K562 (cell line): ENCODE results near the gene PIP5KL1. TPM values are rescaled to one million over a fixed set of nuclear protein-coding genes. Genes with fewer than 3 reads are reported as not detected.
A peak's percentile ranks its signal among the peaks of the same experiment; 100 is the strongest.

Experiments used
- ATF1 ChIP-seq, 2 experiments: fragments of 450-650 bp in 1 of 2; IDR thresholded peaks; 2 replicates each; pipeline ENCODE4 v1.6.1; 2016; ENCODE audit warnings: missing compliant biosample characterization in 1 of 2, missing genetic modification characterization in 1 of 2
- BRD4 ChIP-seq: fragments of 200-600 bp; sonication (generic); IDR thresholded peaks from 2 replicates; pipeline ENCODE4 v1.6.1; 2017; ENCODE audit warnings: inconsistent platforms
- CTBP1 ChIP-seq: fragments of 450-650 bp; IDR thresholded peaks from 2 replicates; pipeline ENCODE4 v1.6.1; 2016; ENCODE audit warnings: borderline replicate concordance
- HSF4 ChIP-seq: fragments of 250-450 bp; sonication (Bioruptor Pico); IDR thresholded peaks from 2 replicates; pipeline ENCODE4 v2.1.2; 2022; ENCODE audit warnings: mild to moderate bottlenecking, moderate library complexity, borderline replicate concordance
- MTA2 ChIP-seq: fragments of 450-650 bp; IDR thresholded peaks from 2 replicates; pipeline ENCODE4 v1.6.1; 2016; ENCODE audit warnings: low read depth
- NR2C2 ChIP-seq, 2 experiments: fragments of 200-800 bp in 1 of 2; sonication (Bioruptor generic) in 1 of 2; sonication (generic) in 1 of 2; formaldehyde crosslinking in 1 of 2; IDR thresholded peaks; 2 replicates each; pipeline versions ENCODE4 v1.6.1 to v1.8.0; 2016 to 2022; ENCODE audit warnings: mild to moderate bottlenecking in 1 of 2, missing compliant biosample characterization in 1 of 2, missing genetic modification characterization in 1 of 2, missing genetic modification reagents in 1 of 2
- POU5F1 ChIP-seq: fragments of 150-350 bp; IDR thresholded peaks from 2 replicates; pipeline ENCODE4 v1.6.1; 2014; ENCODE audit warnings: borderline replicate concordance, low read length, low read depth, mild to moderate bottlenecking; ENCODE audit not compliant: partially characterized antibody
- SAFB ChIP-seq: fragments of 200-400 bp; formaldehyde crosslinking; IDR thresholded peaks from 2 replicates; pipeline ENCODE4 v1.6.1; 2017; ENCODE audit warnings: low read depth, low read length, borderline replicate concordance
- SMC3 ChIP-seq: conservative IDR thresholded peaks from 2 replicates; pipeline ENCODE4 v1.6.1; 2011; ENCODE audit warnings: low read depth, low read length, improper control_type of control experiment; ENCODE audit not compliant: insufficient read depth
- TEAD2 ChIP-seq: fragments of 450-650 bp; IDR thresholded peaks from 2 replicates; pipeline ENCODE4 v1.6.1; 2016; ENCODE audit warnings: missing genetic modification characterization, control low read depth, missing compliant biosample characterization
- ZFP30 ChIP-seq: fragments of 250-450 bp; sonication (Bioruptor Pico); IDR thresholded peaks from 2 replicates; pipeline ENCODE4 v1.8.0; 2022; ENCODE audit warnings: moderate library complexity, mild to moderate bottlenecking, inconsistent platforms, borderline replicate concordance
- ZNF3 ChIP-seq: fragments of 250-450 bp; sonication (Bioruptor Pico); IDR thresholded peaks from 2 replicates; pipeline ENCODE4 v1.5.0; 2021; ENCODE audit warnings: mild to moderate bottlenecking, moderate library complexity
- polyA plus RNA-seq, 8 experiments: library from polyadenylated mRNA; depleted of rRNA in 4 of 8; stranded (reverse) in 5 of 8; unstranded in 3 of 8; fragments of >200 nt; fragmentation: Nextera tagmentation in 2 of 8; fragmentation: Illumina TruSeq in 1 of 8; extraction: Ambion mirVana in 2 of 8; extraction: Trizol in 1 of 8; gene quantifications; 2 replicates each; pipeline versions ENCODE4 v1.2.1 to v1.2.3, GENCODE V29; 2011 to 2014; ENCODE audit warnings: inconsistent platforms in 1 of 8, missing spikeins in 1 of 8
- total RNA-seq, 7 experiments: library from RNA; depleted of rRNA in 6 of 7; stranded (reverse); fragments of >200 nt in 6 of 7; fragmentation: Illumina TruSeq in 2 of 7; extraction: Trizol in 2 of 7; gene quantifications; 2 replicates each; pipeline versions ENCODE4 v1.2.1 to v1.2.3, GENCODE V29; 2011 to 2021; ENCODE audit warnings: low replicate concordance in 1 of 7
- TF ChIP-seq, protein P1 (sequence below): sonication (generic); formaldehyde crosslinking; IDR thresholded peaks from 2 replicates; pipeline ENCODE4 v1.8.0; 2022; ENCODE audit warnings: mild to moderate bottlenecking, missing genetic modification reagents, borderline replicate concordance
- TF ChIP-seq, protein P2 (sequence below): fragments of 450-650 bp; IDR thresholded peaks from 2 replicates; pipeline ENCODE4 v1.6.1; 2017; ENCODE audit warnings: antibody characterized with exemption

Gene PIP5KL1
- total and polyA plus RNA-seq, 9 of the 15 experiments (the other 6 are each of a cell fraction or from before 2014, with no cell fraction given), result 0.18 to 4.8 (median 1.2) TPM

DNA sequence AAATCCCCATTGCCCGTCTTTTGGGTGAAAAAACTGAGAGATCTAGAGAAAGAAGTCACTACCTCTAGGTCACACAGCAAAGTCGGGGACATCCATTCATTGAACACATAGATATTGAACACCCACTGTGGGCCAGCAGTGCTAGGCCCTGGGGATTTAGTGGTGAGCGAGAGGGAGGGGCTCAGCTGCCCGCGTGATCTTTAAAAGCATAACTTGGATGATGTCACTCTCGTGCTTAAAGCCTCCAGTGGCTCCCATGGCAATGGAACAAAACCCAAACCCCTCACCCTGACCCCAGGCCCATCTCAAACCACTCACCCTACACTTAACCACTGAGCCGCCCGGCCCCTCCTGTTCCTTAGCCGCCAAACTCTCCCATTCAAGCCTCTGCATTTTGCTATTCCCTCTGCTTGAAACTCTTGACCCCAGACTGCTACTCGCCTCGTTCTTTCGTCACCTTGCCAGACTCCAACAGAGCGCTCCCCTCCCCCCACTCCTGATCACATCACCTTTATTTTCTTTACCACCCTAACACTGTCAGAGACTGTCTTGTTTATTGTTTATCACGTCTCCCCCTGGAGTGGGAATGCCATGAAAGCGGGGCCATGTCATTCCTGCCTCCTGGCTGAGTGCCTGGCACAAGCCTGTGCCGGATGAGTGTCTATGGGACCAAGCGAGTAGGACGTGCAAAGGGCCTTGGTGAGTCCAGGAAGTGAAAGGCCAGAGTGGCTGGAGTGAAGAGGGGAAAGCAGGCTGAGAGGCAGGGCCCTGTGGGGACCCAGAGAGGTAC is 710 bp upstream of the PIP5KL1 start (continued):
- TF ChIP-seq, protein P1, sequence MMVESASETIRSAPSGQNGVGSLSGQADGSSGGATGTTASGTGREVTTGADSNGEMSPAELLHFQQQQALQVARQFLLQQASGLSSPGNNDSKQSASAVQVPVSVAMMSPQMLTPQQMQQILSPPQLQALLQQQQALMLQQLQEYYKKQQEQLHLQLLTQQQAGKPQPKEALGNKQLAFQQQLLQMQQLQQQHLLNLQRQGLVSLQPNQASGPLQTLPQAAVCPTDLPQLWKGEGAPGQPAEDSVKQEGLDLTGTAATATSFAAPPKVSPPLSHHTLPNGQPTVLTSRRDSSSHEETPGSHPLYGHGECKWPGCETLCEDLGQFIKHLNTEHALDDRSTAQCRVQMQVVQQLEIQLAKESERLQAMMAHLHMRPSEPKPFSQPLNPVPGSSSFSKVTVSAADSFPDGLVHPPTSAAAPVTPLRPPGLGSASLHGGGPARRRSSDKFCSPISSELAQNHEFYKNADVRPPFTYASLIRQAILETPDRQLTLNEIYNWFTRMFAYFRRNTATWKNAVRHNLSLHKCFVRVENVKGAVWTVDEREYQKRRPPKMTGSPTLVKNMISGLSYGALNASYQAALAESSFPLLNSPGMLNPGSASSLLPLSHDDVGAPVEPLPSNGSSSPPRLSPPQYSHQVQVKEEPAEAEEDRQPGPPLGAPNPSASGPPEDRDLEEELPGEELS (CRISPR knock-in tag), result no peak
- TF ChIP-seq HSF4, result no peak
- TF ChIP-seq TEAD2, result no peak
- TF ChIP-seq SAFB, result no peak
- TF ChIP-seq, protein P2, sequence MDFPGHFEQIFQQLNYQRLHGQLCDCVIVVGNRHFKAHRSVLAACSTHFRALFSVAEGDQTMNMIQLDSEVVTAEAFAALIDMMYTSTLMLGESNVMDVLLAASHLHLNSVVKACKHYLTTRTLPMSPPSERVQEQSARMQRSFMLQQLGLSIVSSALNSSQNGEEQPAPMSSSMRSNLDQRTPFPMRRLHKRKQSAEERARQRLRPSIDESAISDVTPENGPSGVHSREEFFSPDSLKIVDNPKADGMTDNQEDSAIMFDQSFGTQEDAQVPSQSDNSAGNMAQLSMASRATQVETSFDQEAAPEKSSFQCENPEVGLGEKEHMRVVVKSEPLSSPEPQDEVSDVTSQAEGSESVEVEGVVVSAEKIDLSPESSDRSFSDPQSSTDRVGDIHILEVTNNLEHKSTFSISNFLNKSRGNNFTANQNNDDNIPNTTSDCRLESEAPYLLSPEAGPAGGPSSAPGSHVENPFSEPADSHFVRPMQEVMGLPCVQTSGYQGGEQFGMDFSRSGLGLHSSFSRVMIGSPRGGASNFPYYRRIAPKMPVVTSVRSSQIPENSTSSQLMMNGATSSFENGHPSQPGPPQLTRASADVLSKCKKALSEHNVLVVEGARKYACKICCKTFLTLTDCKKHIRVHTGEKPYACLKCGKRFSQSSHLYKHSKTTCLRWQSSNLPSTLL, result peak; percentile 66; the same call in 1 of the 2 replicates
- TF ChIP-seq ZNF3 (CRISPR knock-in tag), result no peak
- TF ChIP-seq ATF1 (CRISPR knock-in tag; IDR thresholded peaks at IDR 0.05), result no peak
- peak; percentile 64 for TF ChIP-seq ATF1 (tag; IDR thresholded peaks at IDR 0.05)
- TF ChIP-seq SMC3, result no peak
- TF ChIP-seq CTBP1, result peak; percentile 42; the same call in 1 of the 2 replicates
- no peak for TF ChIP-seq BRD4
- no peak for TF ChIP-seq NR2C2 (CRISPR knock-in tag; IDR thresholded peaks at IDR 0.05)
- peak; percentile 14 for TF ChIP-seq NR2C2 (tag; IDR thresholded peaks at IDR 0.05)
- no peak for TF ChIP-seq ZFP30 (CRISPR knock-in tag)
- TF ChIP-seq POU5F1, result no peak
- TF ChIP-seq MTA2, result peak; percentile 29; the same call in 1 of the 2 replicates
- TF ChIP-seq, all 486 proteins: peak for 77
